Measurements from ENCODE around the gene AOAH.

AOAH gene

GRCh38 chr7:36589391-36589790 lies 134.9 kb downstream of the AOAH start:
- no peak for DNase-seq (ENCODE audit: low spot score)
- H3K27ac ChIP-seq, result no peak overlapping the region
- no peak for TF ChIP-seq CTCF (IDR thresholded peaks at IDR 0.05)
- H3K4me3 ChIP-seq, result no peak overlapping the region

DNA sequence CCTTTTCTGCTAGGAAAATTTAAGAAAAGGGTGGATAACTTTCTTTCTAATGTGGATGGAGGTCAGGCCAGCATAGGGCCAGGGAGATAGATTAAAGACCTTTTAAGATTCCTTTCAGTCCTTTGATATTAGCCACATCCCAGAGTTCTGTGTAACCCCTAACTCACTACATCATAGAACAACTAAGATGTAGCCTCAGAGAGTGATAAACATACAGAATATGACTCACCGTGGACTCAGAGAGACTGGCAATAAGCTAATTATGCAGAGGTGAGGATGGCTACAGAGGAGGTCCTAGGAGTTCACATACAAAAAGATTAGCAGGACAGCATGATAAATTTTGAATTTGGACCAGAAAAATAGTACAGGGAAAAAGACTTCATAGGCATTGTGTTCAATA lies 141.0 kb downstream of the AOAH start:
- H3K27ac ChIP-seq, result no peak overlapping the region
- no peak for TF ChIP-seq CTCF (IDR thresholded peaks at IDR 0.05)
- no peak overlapping the region for H3K4me3 ChIP-seq
- DNase-seq (ENCODE audit: low spot score), result no peak

- no peak for DNase-seq (ENCODE audit: low spot score)
- TF ChIP-seq CTCF (IDR thresholded peaks at IDR 0.05), result no peak
- no peak overlapping the region for H3K27ac ChIP-seq
- H3K4me3 ChIP-seq, result no peak overlapping the region
These were observed 148.5 kb downstream of the AOAH start for GRCh38 chr7:36575832-36576231.

GRCh38 chr7:36573066-36573465 lies 151.2 kb downstream of the AOAH start:
- Histone ChIP-seq H3K27ac (no peak overlapping the region), H3K4me3 (no peak overlapping the region)
- no peak for DNase-seq (ENCODE audit: low spot score)
- no peak for TF ChIP-seq CTCF (IDR thresholded peaks at IDR 0.05)

GRCh38 chr7:36571190-36571560 lies 153.1 kb downstream of the AOAH start:
- Histone ChIP-seq H3K27ac (no peak overlapping the region), H3K4me3 (no peak overlapping the region)
- TF ChIP-seq CTCF (IDR thresholded peaks at IDR 0.05), result no peak
- DNase-seq (ENCODE audit: low spot score), result no peak

DNA sequence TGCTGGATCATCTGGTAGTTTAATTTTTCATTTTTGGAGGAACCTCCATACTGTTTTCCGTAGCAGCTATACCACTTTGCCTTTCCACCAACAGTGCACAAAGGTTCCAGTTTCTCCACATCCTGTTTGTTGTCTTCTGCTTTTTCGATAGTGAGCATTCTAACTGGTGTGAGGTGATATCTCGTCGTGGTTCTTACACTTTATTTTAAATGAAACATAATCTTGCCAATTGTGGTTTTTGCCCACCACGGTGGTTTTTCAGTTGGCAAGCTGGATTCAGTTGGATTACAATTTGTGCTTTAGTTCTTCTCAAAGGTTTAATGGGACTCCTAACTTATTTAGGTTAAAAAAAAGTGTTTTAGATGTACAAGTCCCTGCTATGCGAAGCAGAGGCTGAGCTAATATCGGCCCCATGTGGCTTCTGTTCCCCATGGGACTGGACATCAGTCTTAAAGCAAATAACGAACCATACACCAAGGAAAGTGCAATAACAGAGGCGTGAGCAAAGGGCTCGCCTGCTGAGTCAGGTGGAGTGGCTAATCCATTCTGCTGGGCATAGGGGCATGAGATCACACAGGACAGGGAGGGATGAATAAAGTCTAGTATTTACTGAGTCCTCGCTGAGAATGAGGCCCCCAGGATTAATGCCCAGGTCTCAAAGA lies 153.6 kb downstream of the AOAH start:
- no peak for TF ChIP-seq CTCF (IDR thresholded peaks at IDR 0.05)
- H3K4me3 ChIP-seq, result no peak overlapping the region
- H3K27ac ChIP-seq, result no peak overlapping the region
- no peak for DNase-seq (ENCODE audit: low spot score)

DNA sequence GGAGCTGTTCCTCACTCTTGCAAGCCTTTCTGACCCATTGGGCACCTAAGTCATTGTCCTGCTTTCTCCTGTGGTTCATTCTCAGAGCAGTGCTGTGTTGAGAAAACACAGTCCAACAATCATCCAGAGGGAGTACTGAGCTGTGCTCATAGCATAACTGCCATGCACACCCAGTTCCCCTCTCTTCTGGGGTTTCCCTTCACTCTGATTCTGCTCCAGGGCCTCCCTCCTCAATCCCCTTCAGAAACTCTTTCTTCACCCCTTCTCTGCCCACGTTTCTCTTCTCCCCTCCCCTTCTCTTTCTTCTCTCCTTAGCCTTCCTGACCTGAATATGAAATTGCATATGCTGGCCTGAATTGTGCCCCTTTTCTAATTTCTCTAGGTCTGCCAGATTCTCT lies 155.8 kb downstream of the AOAH start:
- no peak overlapping the region for H3K27ac ChIP-seq
- H3K4me3 ChIP-seq, result no peak overlapping the region

More for the DNA sequence above, 155.8 kb downstream of the AOAH start:
- TF ChIP-seq CTCF (IDR thresholded peaks at IDR 0.05), result no peak
- no peak for DNase-seq (ENCODE audit: low spot score)

All from coronary artery (tissue), 2 donors.